ENCODE measurements around the gene TBC1D24.

Gene TBC1D24

GRCh38 chr16:2500430-2500917, 25.5 kb downstream of the TBC1D24 start:
- no peak for DNase-seq

- DNase-seq: peak; percentile 65
Measured at GRCh38 chr16:2500918-2501750, 26.2 kb downstream of the TBC1D24 start.

GRCh38 chr16:2501946-2502895, 27.3 kb downstream of the TBC1D24 start:
- no peak for DNase-seq

GRCh38 chr16:2505695-2506094, 30.8 kb downstream of the TBC1D24 start:
- no peak for DNase-seq

GRCh38 chr16:2507052-2507659, 32.2 kb downstream of the TBC1D24 start:
- no peak for DNase-seq

- DNase-seq: no peak
Measured at GRCh38 chr16:2507665-2508064, 32.7 kb downstream of the TBC1D24 start.

- DNase-seq: no peak
Measured at GRCh38 chr16:2508722-2509400, 33.9 kb downstream of the TBC1D24 start.

GRCh38 chr16:2511128-2511800, 36.3 kb downstream of the TBC1D24 start:
- no peak for DNase-seq

GRCh38 chr16:2511996-2512734, 37.2 kb downstream of the TBC1D24 start:
- no peak for DNase-seq

GRCh38 chr16:2512735-2513404, 37.9 kb downstream of the TBC1D24 start:
- no peak for DNase-seq

GRCh38 chr16:2513405-2514332, 38.7 kb downstream of the TBC1D24 start, which contains the start of gene ATP6V0C:
ATP6V0C (plus strand) TSS chr16:2513952; CDS start chr16:2514104, 152 bp downstream.
- peak; percentile 86 for DNase-seq

GRCh38 chr16:2514333-2515179, 39.6 kb downstream of the TBC1D24 start:
- no peak for DNase-seq

GRCh38 chr16:2515180-2515851, 40.4 kb downstream of the TBC1D24 start:
- no peak for DNase-seq

- no peak for DNase-seq
Measured at GRCh38 chr16:2516391-2517240, 41.7 kb downstream of the TBC1D24 start.

GRCh38 chr16:2517954-2518605, 43.2 kb downstream of the TBC1D24 start:
- DNase-seq: no peak
